Skeletal muscle satellite cell (primary cell): ENCODE results near the gene TACSTD2.

Source experiments
- H3K27me3 ChIP-seq: 2 replicates; pipeline ENCODE4 v1.7.0; 2013; ENCODE audit warnings: low read length; ENCODE audit not compliant: control insufficient read depth, insufficient read depth
- H3K36me3 ChIP-seq: 2 replicates; pipeline ENCODE4 v1.7.0; 2013; ENCODE audit warnings: mild to moderate bottlenecking, control low read depth, low read length; ENCODE audit not compliant: insufficient read depth
- H3K4me1 ChIP-seq: 2 replicates; pipeline ENCODE4 v1.7.0; 2013; ENCODE audit warnings: low read length; ENCODE audit not compliant: control insufficient read depth, insufficient read depth
- H3K4me2 ChIP-seq: 2 replicates; pipeline ENCODE4 v1.7.0; 2013; ENCODE audit warnings: mild to moderate bottlenecking, low read length
- H3K4me3 ChIP-seq: 2 replicates; pipeline ENCODE4 v1.7.0; 2013; ENCODE audit warnings: low read length
- H3K9ac ChIP-seq: 2 replicates; pipeline ENCODE4 v1.7.0; 2013; ENCODE audit warnings: mild to moderate bottlenecking, low read depth, low read length, moderate library complexity
- H3K9me3 ChIP-seq: replicated peaks from 2 replicates; pipeline ENCODE4 v1.7.0; 2013; ENCODE audit warnings: mild to moderate bottlenecking, control low read depth, low read length

TACSTD2 gene

GRCh38 chr1:58528518-58528917, 48.5 kb downstream of the TACSTD2 start:
- H3K27me3 ChIP-seq: no peaks in the 10 kb centered on the region
- H3K4me2 ChIP-seq: no peak overlapping the region
- no peak overlapping the region for H3K4me3 ChIP-seq
- peaks cover 3% of the 10 kb centered on the region for H3K4me1 ChIP-seq
- H3K9ac ChIP-seq: no peak overlapping the region
- no peaks in the 10 kb centered on the region for H3K36me3 ChIP-seq
- no peaks in the 10 kb centered on the region for H3K9me3 ChIP-seq
